Transverse colon (tissue), 3 donors: Measurements from ENCODE around the gene LRRC45.

ENCODE experiments used
- EP300 ChIP-seq: sonication (generic); formaldehyde crosslinking; IDR thresholded peaks from one replicate; pipeline ENCODE4 v1.6.1; 2017; ENCODE audit warnings: antibody characterized with exemption, low read depth
- TF ChIP-seq, protein P1 (sequence below), 5 experiments: fragments of 200-600 bp in 3 of 5; fragments of 450-650 bp in 2 of 5; sonication (generic) in 3 of 5; IDR thresholded peaks; 1 replicate in 2 of 5; 2 replicates in 3 of 5; pipeline ENCODE4 v1.5.1; 2016 to 2017; ENCODE audit warnings: antibody characterized with exemption in 5 of 5, inconsistent platforms in 3 of 5, mild to moderate bottlenecking in 2 of 5, moderate library complexity in 1 of 5

DNA sequence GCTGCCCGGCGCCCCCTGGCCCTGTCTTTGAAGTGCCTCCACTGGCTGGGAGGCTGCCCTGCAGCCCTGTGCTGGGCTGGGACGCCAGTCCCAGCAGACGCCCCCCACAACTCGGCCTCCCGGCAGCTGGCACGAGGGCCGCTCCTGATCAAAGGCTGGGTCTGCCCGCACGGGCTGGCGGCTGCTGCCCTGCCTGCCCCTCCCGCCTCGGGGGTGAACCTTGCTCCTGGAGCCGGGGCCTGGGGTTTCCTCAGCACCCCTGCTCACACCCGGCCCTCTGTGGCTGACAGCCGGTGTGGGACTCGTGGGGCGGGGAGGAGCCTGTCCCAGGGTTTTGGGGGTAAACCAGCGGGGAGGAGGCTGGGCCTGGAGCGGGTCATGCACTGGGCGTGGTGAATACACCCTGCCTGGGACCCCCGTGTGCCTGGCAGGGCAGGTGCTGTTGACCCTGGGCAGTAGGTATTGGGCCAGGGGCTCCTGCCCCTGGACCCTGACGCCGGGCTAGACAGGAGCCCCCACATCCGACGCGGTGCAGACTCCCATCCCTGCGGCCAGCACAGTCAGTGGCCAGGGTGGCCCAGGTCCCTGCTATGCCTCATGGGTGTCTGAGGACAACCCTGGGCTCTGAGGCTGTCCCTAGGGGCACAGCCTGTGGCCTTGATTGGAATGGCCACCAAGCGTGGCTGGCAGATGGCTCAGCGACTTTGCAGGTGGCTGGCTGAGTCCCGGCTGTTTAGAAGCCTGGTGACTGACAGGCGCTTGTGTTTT is 22.1 kb upstream of the LRRC45 start:
- no peak for TF ChIP-seq EP300
- TF ChIP-seq, protein P1, sequence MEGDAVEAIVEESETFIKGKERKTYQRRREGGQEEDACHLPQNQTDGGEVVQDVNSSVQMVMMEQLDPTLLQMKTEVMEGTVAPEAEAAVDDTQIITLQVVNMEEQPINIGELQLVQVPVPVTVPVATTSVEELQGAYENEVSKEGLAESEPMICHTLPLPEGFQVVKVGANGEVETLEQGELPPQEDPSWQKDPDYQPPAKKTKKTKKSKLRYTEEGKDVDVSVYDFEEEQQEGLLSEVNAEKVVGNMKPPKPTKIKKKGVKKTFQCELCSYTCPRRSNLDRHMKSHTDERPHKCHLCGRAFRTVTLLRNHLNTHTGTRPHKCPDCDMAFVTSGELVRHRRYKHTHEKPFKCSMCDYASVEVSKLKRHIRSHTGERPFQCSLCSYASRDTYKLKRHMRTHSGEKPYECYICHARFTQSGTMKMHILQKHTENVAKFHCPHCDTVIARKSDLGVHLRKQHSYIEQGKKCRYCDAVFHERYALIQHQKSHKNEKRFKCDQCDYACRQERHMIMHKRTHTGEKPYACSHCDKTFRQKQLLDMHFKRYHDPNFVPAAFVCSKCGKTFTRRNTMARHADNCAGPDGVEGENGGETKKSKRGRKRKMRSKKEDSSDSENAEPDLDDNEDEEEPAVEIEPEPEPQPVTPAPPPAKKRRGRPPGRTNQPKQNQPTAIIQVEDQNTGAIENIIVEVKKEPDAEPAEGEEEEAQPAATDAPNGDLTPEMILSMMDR (IDR thresholded peaks at IDR 0.05) = no peak
